ENCODE results near the gene GOLGA2.

- no peak for TF ChIP-seq USF2 (IDR thresholded peaks at IDR 0.05; ENCODE audit: borderline replicate concordance, low read depth, low read length)
- TF ChIP-seq NRF1 (IDR thresholded peaks at IDR 0.05; ENCODE audit: low read depth, low read length) = no peak
Measured at GRCh38 chr9:128266868-128267590, 8.8 kb downstream of the GOLGA2 start.
